Endothelial cell of umbilical vein (primary cell): ENCODE data around the gene TENT5C. TPM values are rescaled to one million over a fixed set of nuclear protein-coding genes. Genes with fewer than 3 reads are reported as not detected.

Experiments
- BruUV-seq: library from RNA; stranded (reverse); fragments of 400-500 nt; replicated peaks from 2 replicates; lab custom pipeline; 2021; lab: Mats Ljungman, UMichigan
- CTCF ChIA-PET: fragments of 300-600, 350-600 bp; sonication (Branson Sonifier 250); formaldehyde crosslinking; loops from one replicate; lab custom pipeline; 2021; ENCODE audit warnings: antibody characterized with exemption, inconsistent platforms; lab: Charles Lee
- POLR2A ChIA-PET: fragments of 300-600, 350-600 bp; sonication (Branson Sonifier 250); formaldehyde crosslinking; loops from one replicate; lab custom pipeline; 2021; ENCODE audit warnings: antibody characterized with exemption, inconsistent platforms; lab: Charles Lee
- DNase-seq: peaks from one replicate; pipeline ENCODE4 v3.0.0-alpha.2; 2011; ENCODE audit warnings: low read depth, low spot score
- FAIRE-seq: peaks from 2 replicates; lab custom pipeline; 2011; peaks lifted over from hg19 to GRCh38; lab: Jason Lieb, UNC
- H2AFZ ChIP-seq: 2 replicates; pipeline ENCODE4 v1.6.0; 2012; ENCODE audit warnings: low read depth, low read length, control low read depth, inconsistent platforms
- H3K27ac ChIP-seq: 2 replicates; pipeline ENCODE4 v1.5.1; 2011; ENCODE audit warnings: low read depth, mild to moderate bottlenecking, control low read depth, low read length, moderate library complexity; ENCODE audit not compliant: insufficient read depth
- H3K27me3 ChIP-seq, 2 experiments: 2 replicates each; pipeline versions ENCODE4 v1.6.0 to v1.6.1; 2011; ENCODE audit warnings: low read length in 2 of 2, mixed read lengths in 1 of 2; ENCODE audit not compliant: control insufficient read depth in 2 of 2, insufficient read depth in 2 of 2
- H3K36me3 ChIP-seq, 2 experiments: 2 replicates in 1 of 2; 3 replicates in 1 of 2; pipeline ENCODE4 v1.5.1; 2011; ENCODE audit warnings: low read length in 2 of 2, mild to moderate bottlenecking in 1 of 2, moderate library complexity in 1 of 2; ENCODE audit not compliant: control insufficient read depth in 2 of 2, insufficient read depth in 2 of 2; ENCODE audit errors: extremely low read depth in 1 of 2
- H3K4me1 ChIP-seq: 3 replicates; pipeline ENCODE4 v1.5.1; 2011; ENCODE audit warnings: mild to moderate bottlenecking, low read length; ENCODE audit not compliant: control insufficient read depth, insufficient read depth; ENCODE audit errors: extremely low read depth
- H3K4me2 ChIP-seq: 2 replicates; pipeline ENCODE4 v1.6.1; 2011; ENCODE audit warnings: low read length, control low read depth, mixed read lengths; ENCODE audit not compliant: insufficient read depth
- H3K4me3 ChIP-seq, 3 experiments: fragments of 200-600 bp in 1 of 3; sonication (generic), shearing (Covaris generic) in 1 of 3; replicated peaks in 1 of 3; 2 replicates each; pipeline ENCODE4 v1.5.1; 2011 to 2016; ENCODE audit warnings: control low read depth in 3 of 3, low read length in 3 of 3, mild to moderate bottlenecking in 2 of 3, inconsistent platforms in 1 of 3, low read depth in 1 of 3, moderate library complexity in 1 of 3; ENCODE audit not compliant: insufficient read depth in 1 of 3
- H3K79me2 ChIP-seq: 2 replicates; pipeline ENCODE4 v1.6.0; 2012; ENCODE audit warnings: low read length, inconsistent platforms; ENCODE audit not compliant: control insufficient read depth, insufficient read depth
- H3K9ac ChIP-seq: replicated peaks from 2 replicates; pipeline ENCODE3; 2011; ENCODE audit warnings: low read length, control low read depth; ENCODE audit not compliant: insufficient read depth; ENCODE audit errors: extremely low read depth
- H3K9me1 ChIP-seq: replicated peaks from 3 replicates; pipeline ENCODE4 v1.6.0; 2011; ENCODE audit warnings: mild to moderate bottlenecking, low read length; ENCODE audit not compliant: control insufficient read depth, insufficient read depth; ENCODE audit errors: extremely low read depth
- H3K9me3 ChIP-seq: replicated peaks from 2 replicates; pipeline ENCODE4 v1.5.1; 2012; ENCODE audit warnings: low read length, inconsistent platforms; ENCODE audit not compliant: control insufficient read depth, insufficient read depth
- H4K20me1 ChIP-seq: replicated peaks from 2 replicates; pipeline ENCODE3; 2011; ENCODE audit warnings: mild to moderate bottlenecking, low read length; ENCODE audit not compliant: control insufficient read depth, insufficient read depth; ENCODE audit errors: extremely low read depth
- CTCF ChIP-seq, 2 donors: IDR thresholded peaks; 1 replicate in 1 of 2; 2 replicates in 1 of 2; pipeline ENCODE4 v1.5.1; 2011; ENCODE audit warnings: low read length in 2 of 2, mild to moderate bottlenecking in 2 of 2, moderate library complexity in 2 of 2, control low read depth in 1 of 2, inconsistent platforms in 1 of 2, low read depth in 1 of 2; ENCODE audit not compliant: insufficient read depth in 1 of 2; ENCODE audit errors: extremely low read depth in 1 of 2
- EZH2 ChIP-seq: IDR thresholded peaks from 2 replicates; pipeline ENCODE4 v1.6.1; 2012; ENCODE audit warnings: borderline replicate concordance, low read depth, mild to moderate bottlenecking, moderate library complexity, low read length, inconsistent platforms; ENCODE audit not compliant: severe bottlenecking
- FOS ChIP-seq: IDR thresholded peaks from 2 replicates; pipeline ENCODE4 v1.6.1; 2011; ENCODE audit warnings: mild to moderate bottlenecking, low read length, moderate library complexity, borderline replicate concordance; ENCODE audit not compliant: insufficient read depth
- JUN ChIP-seq: IDR thresholded peaks from 2 replicates; pipeline ENCODE4 v1.6.1; 2011; ENCODE audit warnings: borderline replicate concordance, low read depth; ENCODE audit not compliant: insufficient read length, insufficient read depth
- MYC ChIP-seq: IDR thresholded peaks from one replicate; pipeline ENCODE4 v1.6.1; 2011; ENCODE audit warnings: mild to moderate bottlenecking, low read depth, low read length
- POLR2A ChIP-seq: IDR thresholded peaks from 2 replicates; pipeline ENCODE4 v1.6.1; 2012; ENCODE audit warnings: low read depth, mild to moderate bottlenecking, control low read depth, low read length
- POLR2AphosphoS5 ChIP-seq: IDR thresholded peaks from 2 replicates; pipeline ENCODE4 v1.6.1; 2012; ENCODE audit warnings: low read depth, mild to moderate bottlenecking, control low read depth, low read length, moderate library complexity; ENCODE audit not compliant: insufficient read depth
- dilution Hi-C: fragments of 300-500 bp; cut with MboI; formaldehyde crosslinking; loops from one replicate; pipeline ENCODE4 v1.15.0; 2019; ENCODE audit warnings: low sequenced_read_pairs; ENCODE audit not compliant: extremely low pct_ligation_motif_present
- intact Hi-C: fragments of 100-400 bp; cut with micrococcal nuclease; formaldehyde crosslinking; loops from one replicate; pipeline ENCODE4 v1.10.0; 2022
- polyA plus RNA-seq, 4 experiments: library from polyadenylated mRNA; depleted of rRNA in 3 of 4; stranded (reverse) in 3 of 4; unstranded in 1 of 4; fragments of >200 nt; gene quantifications; 2 replicates each; pipeline versions ENCODE4 v1.2.1 to v1.2.3, GENCODE V29; 2011 to 2012; ENCODE audit warnings: missing spikeins in 1 of 4
- total RNA-seq: library from RNA; stranded (reverse); gene quantifications from 2 replicates; pipeline ENCODE4 v1.2.3, GENCODE V29; 2021
- TF ChIP-seq, protein P1 (sequence below): IDR thresholded peaks from 2 replicates; pipeline ENCODE4 v1.6.1; 2011; ENCODE audit not compliant: insufficient read depth, insufficient read length

TENT5C gene
- total and polyA plus RNA-seq, 2 donors (not counting 3 experiments of a cell fraction or from before 2014, with no cell fraction given) = 0.06 to 0.22 TPM

DNA sequence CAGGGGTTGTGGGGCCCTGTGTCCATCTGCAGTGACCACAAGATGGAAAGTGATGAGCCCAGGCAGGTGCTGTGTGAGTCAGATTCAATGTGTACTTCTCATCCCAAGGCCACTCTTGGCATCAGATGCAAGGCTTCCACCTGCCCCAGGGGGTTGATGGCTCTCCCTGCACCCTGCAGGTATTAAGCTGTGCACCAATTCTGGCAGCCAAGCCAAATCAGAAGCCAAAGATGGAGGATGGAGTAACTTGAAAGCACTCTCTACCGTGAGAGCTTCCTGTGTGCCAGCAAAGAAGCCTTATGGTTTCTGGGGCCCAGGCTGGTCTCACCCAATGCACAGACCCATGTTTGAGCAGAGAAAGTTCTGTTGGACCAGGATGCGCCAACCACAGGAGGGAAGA lies 44.3 kb upstream of the TENT5C start:
- intact Hi-C loops = no loop called here
- no peak overlapping the region for H3K9ac ChIP-seq

More for the DNA sequence above, 44.3 kb upstream of the TENT5C start:
- BruUV-seq = no TSS peak
- no peak overlapping the region for H3K4me2 ChIP-seq
- H3K27me3 ChIP-seq = peaks cover 0 to 1% of the 10 kb centered on the region in 2 experiments
- no peaks in the 10 kb centered on the region for H3K4me1 ChIP-seq
- TF ChIP-seq JUN (no peak), FOS (no peak), MYC (no peak), CTCF (IDR thresholded peaks at IDR 0.05; ENCODE audit: extremely low read depth in 1 of 2, insufficient read depth in 1 of 2, low read depth in 1 of 2, low read length in 2 of 2) (no peak), POLR2A (no peak), POLR2AphosphoS5 (no peak), EZH2 (no peak)
- TF ChIP-seq, protein P1, sequence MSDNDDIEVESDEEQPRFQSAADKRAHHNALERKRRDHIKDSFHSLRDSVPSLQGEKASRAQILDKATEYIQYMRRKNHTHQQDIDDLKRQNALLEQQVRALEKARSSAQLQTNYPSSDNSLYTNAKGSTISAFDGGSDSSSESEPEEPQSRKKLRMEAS = no peak
- H3K27ac ChIP-seq = no peak overlapping the region
- no peaks in the 10 kb centered on the region for H3K9me3 ChIP-seq
- CTCF ChIA-PET = no interaction called here
- no peaks in the 10 kb centered on the region for H3K79me2 ChIP-seq
- POLR2A ChIA-PET = no interaction called here
- dilution Hi-C loops = no loop called here
- H3K36me3 ChIP-seq = no peaks in the 10 kb centered on the region
- no peak for DNase-seq
- no peak for FAIRE-seq
- H4K20me1 ChIP-seq = no peaks in the 10 kb centered on the region
- no peak overlapping the region for H2AFZ ChIP-seq
- no peak overlapping the region for H3K4me3 ChIP-seq
- H3K9me1 ChIP-seq = no peaks in the 10 kb centered on the region
